GM19239 (cell line): Measurements from ENCODE around the gene PYROXD2.

Experiments used
- DNase-seq: peaks from one replicate; pipeline ENCODE4 v3.0.0; 2011; ENCODE audit warnings: low spot score; ENCODE audit not compliant: insufficient read length
- FAIRE-seq: peaks from 2 replicates; lab custom pipeline; 2011; peaks lifted over from hg19 to GRCh38; lab: Jason Lieb, UNC

Gene PYROXD2

DNA sequence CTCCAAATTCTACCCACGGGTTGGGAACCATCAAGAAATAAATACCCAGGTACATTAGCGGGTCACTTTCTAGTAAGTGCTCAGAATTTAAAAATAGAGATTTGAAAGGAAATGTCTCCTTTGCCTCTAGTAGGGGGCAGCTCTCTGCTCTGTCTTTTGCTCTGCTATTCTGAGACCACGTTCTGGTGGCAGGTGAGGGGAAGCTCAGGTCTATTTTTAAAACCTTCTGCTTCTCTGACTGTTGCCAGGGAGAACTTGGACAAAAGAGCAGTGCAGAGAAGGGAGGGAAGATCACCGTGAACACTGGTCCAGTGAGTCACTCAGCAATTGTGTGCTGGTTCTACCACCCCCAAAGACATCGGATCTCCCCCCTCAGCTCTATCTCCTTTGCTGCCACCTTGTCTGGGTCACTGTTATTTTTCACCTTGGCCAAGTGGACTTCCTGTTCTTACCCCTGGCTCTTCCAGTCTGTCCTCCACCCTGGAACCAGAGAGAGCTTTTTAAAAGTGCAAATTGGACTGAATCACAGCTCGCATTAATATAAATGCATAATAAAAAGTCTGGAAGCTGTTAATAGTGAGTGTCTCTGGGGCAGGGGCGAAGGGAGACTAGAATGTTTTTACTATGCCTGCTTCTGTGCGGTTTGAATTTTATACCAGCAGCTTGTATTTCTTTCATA lies 74.6 kb downstream of the PYROXD2 start:
- FAIRE-seq (peak; percentile 68), DNase-seq (no peak)

DNA sequence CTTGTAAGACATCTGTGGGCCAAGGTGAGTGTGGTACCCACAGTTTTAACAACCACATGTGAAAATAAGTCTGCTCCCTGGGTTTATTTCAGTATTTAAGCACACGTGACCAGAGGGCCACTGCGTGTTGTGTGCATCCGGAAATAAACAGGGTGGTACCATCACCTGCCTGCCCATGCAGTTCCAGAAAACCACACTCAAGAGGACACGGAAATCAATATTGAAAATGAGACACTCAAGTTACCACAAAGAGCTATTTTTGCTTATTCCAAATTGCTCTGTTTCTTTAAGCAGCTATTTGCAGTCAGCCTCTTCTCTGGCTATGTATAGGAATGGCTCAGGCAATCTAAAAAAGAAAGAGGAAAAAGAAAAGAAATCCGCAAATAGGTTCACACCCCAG lies 75.2 kb downstream of the PYROXD2 start:
- DNase-seq (peak; percentile 51), FAIRE-seq (peak; percentile 96)

DNA sequence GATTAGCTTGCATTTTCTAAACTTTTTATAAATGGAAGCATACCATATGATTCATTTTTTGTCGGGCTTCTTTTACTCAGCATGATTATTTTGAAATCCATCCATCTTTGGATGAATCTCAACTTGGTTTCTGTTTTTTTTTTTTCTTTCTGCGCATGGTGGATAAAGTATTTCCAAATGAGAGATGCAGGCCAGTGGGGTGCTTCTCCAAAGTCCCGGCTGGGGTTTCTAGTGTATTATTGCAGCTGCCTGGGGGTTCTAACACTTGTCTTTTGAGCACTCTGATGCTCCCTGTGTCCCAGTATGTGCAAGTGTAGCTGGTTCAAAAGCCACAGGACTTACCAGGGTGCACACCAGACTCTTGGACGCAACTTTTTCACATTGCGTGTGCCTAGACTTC lies 76.1 kb downstream of the PYROXD2 start:
- DNase-seq (no peak), FAIRE-seq (no peak)

DNA sequence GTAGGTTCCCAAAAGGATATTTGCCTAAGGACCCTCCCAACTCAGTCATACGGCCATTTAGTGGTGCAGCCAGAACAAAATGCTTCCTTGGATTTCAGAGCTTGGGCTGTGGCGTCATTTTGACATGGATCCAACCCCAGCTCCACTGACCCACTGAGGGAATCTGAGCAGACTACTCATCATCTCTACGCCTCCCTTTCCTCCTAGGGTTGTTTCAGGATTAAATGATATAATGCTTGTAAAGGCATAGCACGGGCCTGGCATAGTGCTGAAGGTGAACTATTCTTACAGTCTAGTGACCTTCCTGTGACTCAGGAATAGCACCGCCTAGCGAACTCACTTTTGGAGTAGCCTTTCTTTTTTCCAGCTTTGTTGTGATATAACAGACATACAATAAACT lies 76.7 kb downstream of the PYROXD2 start:
- DNase-seq = no peak
- no peak for FAIRE-seq

DNA sequence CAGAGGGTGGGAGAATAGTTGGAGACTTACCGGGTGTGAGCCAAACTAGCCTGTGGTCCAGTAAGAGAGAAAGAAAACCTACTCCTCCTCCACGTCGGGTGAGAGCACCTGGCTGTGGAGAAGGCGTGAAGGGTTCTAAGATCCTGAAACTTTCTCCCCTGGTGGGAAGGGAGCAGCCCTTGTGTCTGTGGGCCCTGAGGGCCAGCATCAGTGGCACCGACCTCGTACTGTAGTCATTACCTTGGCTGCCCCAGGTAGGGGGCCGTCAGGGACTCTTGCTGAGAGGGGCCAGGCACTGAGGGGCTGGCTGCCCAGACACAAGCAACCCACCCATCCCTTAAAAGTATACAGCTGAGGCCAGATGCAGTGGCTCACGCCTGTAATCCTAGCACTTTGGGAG lies 77.5 kb downstream of the PYROXD2 start:
- no peak for FAIRE-seq
- DNase-seq = no peak
